H9 (cell line): Measurements from ENCODE around the gene TMEM184B. TPM values are rescaled to one million over a fixed set of nuclear protein-coding genes. Genes with fewer than 3 reads are reported as not detected.

ENCODE experiments used
- DNase-seq: peaks from one replicate; pipeline ENCODE4 v3.0.0-alpha.2; 2017
- H2AFZ ChIP-seq: one replicate; pipeline ENCODE4 v1.6.1; 2013; ENCODE audit warnings: mild to moderate bottlenecking, low read length, control low read depth, moderate library complexity
- H2AK5ac ChIP-seq: 2 replicates; pipeline ENCODE4 v1.6.1; 2013; ENCODE audit warnings: low read length, control low read depth, mixed read lengths; ENCODE audit not compliant: insufficient read length
- H2BK120ac ChIP-seq: one replicate; pipeline ENCODE4 v1.6.1; 2013; ENCODE audit warnings: low read depth, mild to moderate bottlenecking, low read length, control low read depth, inconsistent platforms; ENCODE audit not compliant: poor library complexity, severe bottlenecking
- H2BK12ac ChIP-seq: 2 replicates; pipeline ENCODE4 v1.6.1; 2013; ENCODE audit warnings: low read length, control low read depth, mixed read lengths, low read depth; ENCODE audit not compliant: insufficient read length
- H2BK15ac ChIP-seq: 2 replicates; pipeline ENCODE4 v1.6.1; 2013; ENCODE audit warnings: low read depth, low read length, control low read depth
- H2BK20ac ChIP-seq: one replicate; pipeline ENCODE4 v1.6.1; 2013; ENCODE audit warnings: low read depth, mild to moderate bottlenecking, low read length, control low read depth, inconsistent platforms; ENCODE audit not compliant: poor library complexity, severe bottlenecking
- H2BK5ac ChIP-seq: 2 replicates; pipeline ENCODE4 v1.6.1; 2013; ENCODE audit warnings: low read length, control low read depth, mixed read lengths; ENCODE audit not compliant: insufficient read length
- H3K14ac ChIP-seq: 2 replicates; pipeline ENCODE4 v1.6.1; 2013; ENCODE audit warnings: low read length, control low read depth; ENCODE audit not compliant: insufficient read depth
- H3K18ac ChIP-seq: 2 replicates; pipeline ENCODE4 v1.6.1; 2013; ENCODE audit warnings: low read depth, mild to moderate bottlenecking, mixed read lengths, low read length, control low read depth; ENCODE audit not compliant: insufficient read length
- H3K23ac ChIP-seq: 2 replicates; pipeline ENCODE4 v1.6.1; 2013; ENCODE audit warnings: low read length, control low read depth, mixed read lengths, low read depth; ENCODE audit not compliant: insufficient read length
- H3K23me2 ChIP-seq: 2 replicates; pipeline ENCODE4 v1.6.1; 2013; ENCODE audit warnings: low read depth, mild to moderate bottlenecking, mixed read lengths, low read length, control low read depth; ENCODE audit not compliant: insufficient read length, poor library complexity, severe bottlenecking
- H3K27ac ChIP-seq: 2 replicates; pipeline ENCODE4 v1.5.1; 2013; ENCODE audit warnings: low read length, control low read depth, mixed read lengths, low read depth; ENCODE audit not compliant: insufficient read length
- H3K27me3 ChIP-seq: 2 replicates; pipeline ENCODE4 v1.6.1; 2013; ENCODE audit warnings: low read length, control low read depth, inconsistent platforms; ENCODE audit not compliant: insufficient read depth
- H3K4ac ChIP-seq: 2 replicates; pipeline ENCODE4 v1.6.1; 2013; ENCODE audit warnings: low read depth, mild to moderate bottlenecking, control low read depth, inconsistent platforms, low read length, moderate library complexity
- H3K4me1 ChIP-seq: 2 replicates; pipeline ENCODE4 v1.6.1; 2013; ENCODE audit warnings: low read length, control low read depth, inconsistent platforms; ENCODE audit not compliant: insufficient read depth
- H3K4me2 ChIP-seq: 2 replicates; pipeline ENCODE4 v1.6.1; 2013; ENCODE audit warnings: low read length, control low read depth, mixed read lengths; ENCODE audit not compliant: insufficient read length, insufficient read depth
- H3K56ac ChIP-seq: 2 replicates; pipeline ENCODE4 v1.6.1; 2013; ENCODE audit warnings: low read depth, mild to moderate bottlenecking, mixed read lengths, low read length, control low read depth; ENCODE audit not compliant: insufficient read length
- H3K79me1 ChIP-seq: 2 replicates; pipeline ENCODE4 v1.6.1; 2013; ENCODE audit warnings: low read depth, mild to moderate bottlenecking, moderate library complexity, low read length, control low read depth, inconsistent platforms; ENCODE audit not compliant: insufficient read depth, poor library complexity, severe bottlenecking
- H3K79me2 ChIP-seq: 2 replicates; pipeline ENCODE4 v1.6.1; 2013; ENCODE audit warnings: low read length, control low read depth, inconsistent platforms; ENCODE audit not compliant: insufficient read depth
- H3K9ac ChIP-seq: 2 replicates; pipeline ENCODE4 v1.6.1; 2013; ENCODE audit warnings: low read length, control low read depth, mixed read lengths; ENCODE audit not compliant: insufficient read length; ENCODE audit errors: extremely low read depth
- H3K9me3 ChIP-seq: one replicate; pipeline ENCODE4 v1.6.1; 2013; ENCODE audit warnings: low read depth, low read length, inconsistent platforms; ENCODE audit not compliant: control insufficient read depth
- H3T11ph ChIP-seq: one replicate; pipeline ENCODE4 v1.6.1; 2013; ENCODE audit warnings: mild to moderate bottlenecking, low read length, control low read depth, inconsistent platforms
- H4K20me1 ChIP-seq: one replicate; pipeline ENCODE4 v1.6.1; 2013; ENCODE audit not compliant: control insufficient read depth, insufficient read length, insufficient read depth
- H4K5ac ChIP-seq: 2 replicates; pipeline ENCODE4 v1.6.1; 2013; ENCODE audit warnings: low read depth, mild to moderate bottlenecking, mixed read lengths, low read length, control low read depth; ENCODE audit not compliant: insufficient read length
- H4K8ac ChIP-seq: replicated peaks from 2 replicates; pipeline ENCODE4 v1.6.1; 2013; ENCODE audit warnings: low read length, control low read depth, mixed read lengths, low read depth; ENCODE audit not compliant: insufficient read length
- H4K91ac ChIP-seq: 2 replicates; pipeline ENCODE4 v1.6.1; 2013; ENCODE audit warnings: low read depth, mild to moderate bottlenecking, moderate library complexity, mixed read lengths, low read length, control low read depth; ENCODE audit not compliant: insufficient read length
- H3K27ac Mint-ChIP-seq, 3 experiments: 2 replicates in 2 of 3; 3 replicates in 1 of 3; pipeline ENCODE4 v1.8.0; 2020 to 2021; ENCODE audit warnings: mixed read lengths in 3 of 3, mild to moderate bottlenecking in 1 of 3, moderate library complexity in 1 of 3
- H3K27me3 Mint-ChIP-seq: 2 replicates; pipeline ENCODE4 v1.8.0; 2021; ENCODE audit warnings: low read depth, mild to moderate bottlenecking, moderate library complexity, mixed read lengths
- H3K36me3 Mint-ChIP-seq, 3 experiments: 2 replicates in 2 of 3; 3 replicates in 1 of 3; pipeline ENCODE4 v1.8.0; 2020 to 2021; ENCODE audit warnings: low read depth in 3 of 3, mixed read lengths in 3 of 3; ENCODE audit not compliant: insufficient read depth in 1 of 3
- H3K4me1 Mint-ChIP-seq, 2 experiments: 2 replicates each; pipeline ENCODE4 v1.8.0; 2020; ENCODE audit warnings: mixed read lengths in 2 of 2
- H3K4me3 Mint-ChIP-seq, 2 experiments: 2 replicates in 1 of 2; 3 replicates in 1 of 2; pipeline ENCODE4 v1.8.0; 2020 to 2021; ENCODE audit warnings: mild to moderate bottlenecking in 2 of 2, mixed read lengths in 2 of 2, moderate library complexity in 1 of 2
- H3K9me3 Mint-ChIP-seq, 2 experiments: 2 replicates in 1 of 2; 3 replicates in 1 of 2; pipeline ENCODE4 v1.8.0; 2020; ENCODE audit warnings: mild to moderate bottlenecking in 2 of 2, mixed read lengths in 2 of 2, moderate library complexity in 1 of 2
- CTCF ChIP-seq: fragments of 200-600 bp; sonication (generic); conservative IDR thresholded peaks from 3 replicates; pipeline ENCODE4 v1.8.0; 2021; ENCODE audit warnings: antibody characterized with exemption, mild to moderate bottlenecking
- WGBS: extraction: QIAGEN DNeasy Blood & Tissue Kit; methylation state at CpG from one replicate; pipeline ENCODE4 v1.1.7; 2013; ENCODE audit warnings: missing lambda C conversion rate, low lambda C conversion rate, mixed read lengths; ENCODE audit not compliant: insufficient read length; ENCODE audit errors: extremely low coverage; 5-methylcytosine and 5-hydroxymethylcytosine counted together
- total RNA-seq: library from RNA; stranded (reverse); gene quantifications from 2 replicates; pipeline ENCODE4 v1.2.1, GENCODE V29; 2021

TMEM184B gene
- total RNA-seq, 1 experiment from 2014 or later, result 58.5 TPM

GRCh38 chr22:38202437-38203089 lies 70.2 kb downstream of the TMEM184B start:
- Histone ChIP-seq H2BK15ac (no peak overlapping the region), H3K9ac (peak overlapping the region; percentile 49), H4K5ac (no peak overlapping the region), H2BK12ac (no peak overlapping the region), H3K4ac (no peak overlapping the region), H3T11ph (no peak overlapping the region), H3K18ac (peak overlapping the region; percentile 9), H3K14ac (peak overlapping the region; percentile 80), H3K27ac (no peak overlapping the region), H4K20me1 (no peaks in the 10 kb centered on the region), H3K9me3 (no peaks in the 10 kb centered on the region), H2BK20ac (no peak overlapping the region), H3K79me2 (no peaks in the 10 kb centered on the region; the same call in 1 of the 2 replicates), H4K8ac (no peak overlapping the region), H3K23ac (no peak overlapping the region), H2BK120ac (no peak overlapping the region), H4K91ac (no peak overlapping the region), H3K23me2 (peaks cover 15% of the 10 kb centered on the region), H3K4me1 (no peaks in the 10 kb centered on the region; the same call in 1 of the 2 replicates), H2BK5ac (no peak overlapping the region), H2AK5ac (no peak overlapping the region), H2AFZ (no peak overlapping the region), H3K4me2 (peak overlapping the region; percentile 84), H3K79me1 (no peaks in the 10 kb centered on the region), H3K56ac (no peak overlapping the region), H3K27me3 (no peaks in the 10 kb centered on the region)
- H3K4me3 Mint-ChIP-seq, result peak overlapping the region; percentile 80 to 90
- H3K36me3 Mint-ChIP-seq, result no peaks in the 10 kb centered on the region
- no CpG with 5 or more reads among the region's 74 CpGs for WGBS
- H3K27me3 Mint-ChIP-seq, result peaks cover 43% of the 10 kb centered on the region
- peak; percentile 43 for DNase-seq
- H3K9me3 Mint-ChIP-seq, result no peaks in the 10 kb centered on the region; a peak in 1 of 5 replicates
- H3K27ac Mint-ChIP-seq, result peak overlapping the region in 1 of 3 experiments; percentile 57; a peak in 1 of 7 replicates
- H3K4me1 Mint-ChIP-seq, result peaks cover 16 to 20% of the 10 kb centered on the region in 2 experiments
- peak; percentile 33; the same call in 2 of the 3 replicates for TF ChIP-seq CTCF
